ENCODE data around the gene POLRMT.

POLRMT gene

DNA sequence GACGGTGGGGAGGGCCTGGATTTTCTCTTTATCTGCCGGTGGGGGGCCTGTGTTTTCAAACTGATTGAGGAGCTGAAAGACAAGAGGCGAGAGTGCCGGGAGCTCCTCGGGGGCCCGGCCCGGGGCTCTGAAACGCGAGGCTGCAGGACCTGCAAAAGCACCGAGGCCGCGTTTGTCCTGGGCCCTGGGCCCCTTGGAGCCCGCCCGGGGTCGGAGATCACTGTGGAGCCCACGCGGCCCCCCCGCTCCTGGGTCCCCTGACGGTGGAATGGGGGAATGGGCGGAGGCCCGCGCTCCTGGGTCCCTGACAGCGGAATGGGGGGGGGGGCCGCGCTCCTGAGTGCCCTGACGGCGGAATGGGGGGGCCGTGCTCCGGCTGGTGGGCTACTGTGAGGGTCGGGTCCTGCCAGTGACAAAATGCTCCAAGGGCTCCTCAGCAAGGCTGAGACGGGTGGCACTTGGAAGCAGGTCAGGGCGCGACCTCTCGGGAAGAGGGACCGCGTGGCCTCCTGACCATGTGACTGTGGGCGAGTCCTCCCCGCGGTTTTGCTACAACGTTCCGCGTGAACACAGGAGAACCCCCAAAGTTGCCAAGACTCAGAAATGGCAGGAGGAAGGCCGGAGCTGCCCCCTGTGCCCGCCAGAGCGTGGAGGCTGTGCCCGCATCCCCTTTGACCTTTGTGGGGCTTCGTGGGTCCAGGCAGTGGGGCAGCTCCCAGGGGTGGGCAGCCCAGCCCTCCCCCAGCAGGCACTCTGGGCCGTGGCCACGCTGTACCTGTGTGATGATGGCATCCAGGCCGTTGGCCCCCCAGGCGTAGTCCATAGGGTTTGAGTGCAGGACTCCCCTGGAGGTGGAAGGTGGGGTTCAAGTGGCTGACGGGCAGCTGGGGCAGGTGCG, 15.8 kb upstream of the POLRMT start:
- no peak overlapping the region for H3K27ac ChIP-seq
- TF ChIP-seq, protein P1, sequence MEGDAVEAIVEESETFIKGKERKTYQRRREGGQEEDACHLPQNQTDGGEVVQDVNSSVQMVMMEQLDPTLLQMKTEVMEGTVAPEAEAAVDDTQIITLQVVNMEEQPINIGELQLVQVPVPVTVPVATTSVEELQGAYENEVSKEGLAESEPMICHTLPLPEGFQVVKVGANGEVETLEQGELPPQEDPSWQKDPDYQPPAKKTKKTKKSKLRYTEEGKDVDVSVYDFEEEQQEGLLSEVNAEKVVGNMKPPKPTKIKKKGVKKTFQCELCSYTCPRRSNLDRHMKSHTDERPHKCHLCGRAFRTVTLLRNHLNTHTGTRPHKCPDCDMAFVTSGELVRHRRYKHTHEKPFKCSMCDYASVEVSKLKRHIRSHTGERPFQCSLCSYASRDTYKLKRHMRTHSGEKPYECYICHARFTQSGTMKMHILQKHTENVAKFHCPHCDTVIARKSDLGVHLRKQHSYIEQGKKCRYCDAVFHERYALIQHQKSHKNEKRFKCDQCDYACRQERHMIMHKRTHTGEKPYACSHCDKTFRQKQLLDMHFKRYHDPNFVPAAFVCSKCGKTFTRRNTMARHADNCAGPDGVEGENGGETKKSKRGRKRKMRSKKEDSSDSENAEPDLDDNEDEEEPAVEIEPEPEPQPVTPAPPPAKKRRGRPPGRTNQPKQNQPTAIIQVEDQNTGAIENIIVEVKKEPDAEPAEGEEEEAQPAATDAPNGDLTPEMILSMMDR (conservative IDR thresholded peaks at IDR 0.05), result no peak

DNA sequence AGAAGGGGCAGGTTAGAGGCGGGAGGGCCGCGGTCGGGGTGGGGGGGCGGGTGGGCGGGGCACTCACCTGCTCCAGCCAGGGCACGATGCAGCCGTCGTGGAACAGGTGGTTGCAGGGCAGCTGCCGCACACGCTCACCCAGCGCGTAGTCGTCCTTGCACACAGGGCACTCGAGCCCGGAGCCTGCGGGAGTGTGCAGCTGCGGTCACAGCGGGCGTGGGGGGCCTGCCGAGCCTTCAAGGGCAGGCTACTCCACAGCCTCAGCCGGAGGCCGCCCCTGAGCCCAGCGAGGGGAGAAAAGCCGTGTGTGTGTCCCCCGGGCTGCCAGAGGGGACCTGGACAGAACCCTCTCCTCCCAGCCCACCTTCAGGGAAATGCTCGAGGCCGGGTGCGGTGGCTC, 15.0 kb upstream of the POLRMT start:
- no peak overlapping the region for H3K27ac ChIP-seq
- TF ChIP-seq, protein P1 (conservative IDR thresholded peaks at IDR 0.05), result no peak

DNA sequence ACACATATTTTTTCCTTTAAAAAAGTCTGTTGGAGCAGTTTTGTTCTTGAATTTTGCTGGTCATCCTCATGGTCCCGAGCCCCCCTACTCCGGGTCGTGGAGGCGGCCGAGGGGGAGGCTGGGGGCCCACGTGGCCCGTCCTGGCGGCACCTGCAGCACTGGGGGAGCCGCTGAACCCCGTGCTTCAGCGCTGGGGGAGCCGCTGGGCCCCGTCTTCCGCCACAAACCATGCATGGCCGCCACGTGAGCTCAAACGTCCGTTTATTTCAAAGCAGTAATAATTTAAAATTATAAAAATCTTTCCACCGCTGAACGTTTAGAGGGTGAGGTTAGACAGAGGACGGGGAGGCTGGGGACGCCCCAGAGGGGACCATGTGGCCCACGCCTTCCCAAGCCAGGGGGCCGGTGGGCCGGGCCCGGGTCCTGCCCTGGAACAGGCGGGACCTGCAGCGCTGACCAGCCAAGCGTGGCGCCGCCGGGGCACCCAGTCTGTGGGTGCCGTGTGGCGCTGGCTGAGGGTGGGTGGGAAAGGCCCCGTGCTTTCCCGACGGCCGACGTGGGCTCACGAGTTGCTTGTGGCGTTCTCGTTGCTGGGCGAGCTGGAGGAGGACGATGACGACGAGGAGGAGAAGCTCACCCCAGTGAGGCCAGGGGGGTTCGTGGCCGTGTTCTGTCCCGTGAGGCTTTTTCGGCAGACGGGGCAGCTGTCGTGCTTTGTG, 14.4 kb upstream of the POLRMT start:
- H3K27ac ChIP-seq, result no peak overlapping the region
- TF ChIP-seq, protein P1 (conservative IDR thresholded peaks at IDR 0.05), result no peak

DNA sequence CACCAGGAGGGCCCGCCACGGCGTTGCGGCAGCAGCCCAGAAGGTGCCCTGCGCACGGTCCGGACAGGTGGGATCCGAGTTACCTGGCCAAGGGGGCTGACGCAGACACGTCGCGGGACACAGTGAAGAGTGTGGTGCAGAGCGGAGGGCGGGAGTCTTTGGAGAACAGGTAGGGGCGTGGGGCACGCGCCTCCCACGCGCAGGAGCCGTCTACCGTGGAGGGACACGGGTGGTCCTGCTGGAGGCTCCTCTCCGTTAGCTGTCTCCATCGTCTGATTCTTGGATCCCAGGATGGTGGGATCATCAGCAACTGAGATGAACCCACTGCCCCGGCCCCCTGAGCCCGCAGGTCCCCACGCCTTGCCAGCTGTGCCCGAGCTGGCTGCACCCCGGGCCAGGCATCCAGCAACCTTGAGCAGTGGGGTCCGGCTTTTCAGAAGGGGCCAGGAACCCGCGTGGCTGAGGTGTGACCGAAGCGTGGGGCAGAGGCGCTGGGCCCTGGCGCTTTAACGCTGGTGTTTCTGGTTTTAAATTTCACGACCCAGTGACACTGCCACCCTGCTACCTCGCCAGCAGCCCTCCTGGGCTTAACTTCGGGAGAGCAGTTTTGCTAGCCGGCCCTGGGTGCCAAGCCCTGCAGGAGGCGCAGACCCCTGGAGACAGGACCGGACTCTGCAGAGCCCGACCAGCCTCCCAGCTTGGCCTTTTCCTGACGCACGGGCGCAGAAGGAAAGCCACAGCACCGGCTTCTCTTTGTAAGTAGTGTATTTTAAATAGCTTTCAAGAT, 13.6 kb upstream of the POLRMT start:
- H3K27ac ChIP-seq, result no peak overlapping the region
- TF ChIP-seq, protein P1 (conservative IDR thresholded peaks at IDR 0.05), result no peak

DNA sequence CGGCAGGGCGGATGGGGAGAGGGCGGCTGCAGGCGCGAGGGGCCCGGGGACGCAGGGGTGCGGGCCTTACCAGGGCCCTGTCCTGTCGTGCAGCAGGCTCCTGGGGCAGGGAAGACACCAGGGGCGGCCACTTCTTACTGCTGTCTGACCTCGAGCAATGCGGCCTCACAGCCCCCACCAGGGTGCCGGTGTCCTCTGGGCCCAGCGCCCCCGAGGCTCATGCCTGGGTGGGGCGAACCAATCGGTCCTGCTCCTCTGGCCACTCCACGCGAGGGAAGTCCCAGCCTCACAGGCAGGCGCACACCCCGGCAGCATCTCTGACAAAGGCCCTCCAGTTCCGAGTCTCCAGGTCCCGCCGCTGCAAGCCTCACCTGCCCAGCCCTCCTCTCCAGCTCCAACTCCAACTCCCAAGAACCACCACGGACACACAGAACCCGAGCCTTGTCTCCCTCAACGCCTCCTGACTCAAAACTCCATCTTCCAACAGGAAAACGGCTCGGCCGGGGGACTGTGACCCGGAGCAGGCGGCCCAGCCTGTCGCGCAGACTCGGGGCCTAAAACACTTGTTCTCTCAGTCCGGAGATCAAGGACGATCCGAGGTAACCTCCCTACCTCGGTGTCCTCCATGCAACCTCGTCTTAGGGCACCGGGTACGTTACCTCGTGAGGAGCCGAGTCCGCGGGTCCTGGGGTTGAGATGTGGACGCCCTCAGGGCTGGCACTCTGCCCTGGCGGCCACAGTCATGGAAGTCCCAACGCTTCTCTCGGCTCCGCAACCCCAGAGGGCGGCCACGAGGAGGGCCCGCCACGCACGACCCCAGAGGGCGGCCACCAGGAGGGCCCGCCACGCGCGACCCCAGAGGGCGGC, 12.8 kb upstream of the POLRMT start:
- TF ChIP-seq, protein P1 (conservative IDR thresholded peaks at IDR 0.05), result no peak
- H3K27ac ChIP-seq, result no peak overlapping the region

DNA sequence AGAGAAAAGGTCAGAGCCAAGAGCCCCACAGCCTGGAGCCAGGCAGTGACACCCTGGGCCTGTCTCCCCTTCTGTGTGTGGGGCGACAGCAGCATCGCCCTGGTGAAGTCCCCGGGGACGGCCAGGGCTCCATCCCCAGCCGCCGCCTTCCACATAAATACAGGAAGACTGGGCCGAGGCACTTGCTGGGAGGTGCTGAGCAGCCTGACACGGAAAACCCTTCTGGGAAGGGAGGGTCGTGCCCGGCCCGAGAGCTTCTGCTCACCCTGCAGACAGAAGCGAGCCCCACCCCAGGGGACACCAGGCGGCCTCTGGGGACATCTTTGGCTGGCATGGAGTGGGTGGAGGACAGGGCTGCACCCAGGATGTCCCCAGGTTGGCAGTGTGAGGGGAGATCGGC, 11.5 kb upstream of the POLRMT start:
- TF ChIP-seq, protein P1 (conservative IDR thresholded peaks at IDR 0.05), result no peak
- no peak overlapping the region for H3K27ac ChIP-seq
